HG03060 (cell line): ENCODE data around the gene GPR39.

ENCODE experiments used
- ATAC-seq: cut with Tn5 transposase; IDR thresholded peaks from one replicate; pipeline ENCODE4 v1.9.1; 2021; ENCODE audit warnings: low read depth, moderate number of reproducible peaks; ENCODE audit not compliant: unreplicated experiment

The GPR39 gene

DNA sequence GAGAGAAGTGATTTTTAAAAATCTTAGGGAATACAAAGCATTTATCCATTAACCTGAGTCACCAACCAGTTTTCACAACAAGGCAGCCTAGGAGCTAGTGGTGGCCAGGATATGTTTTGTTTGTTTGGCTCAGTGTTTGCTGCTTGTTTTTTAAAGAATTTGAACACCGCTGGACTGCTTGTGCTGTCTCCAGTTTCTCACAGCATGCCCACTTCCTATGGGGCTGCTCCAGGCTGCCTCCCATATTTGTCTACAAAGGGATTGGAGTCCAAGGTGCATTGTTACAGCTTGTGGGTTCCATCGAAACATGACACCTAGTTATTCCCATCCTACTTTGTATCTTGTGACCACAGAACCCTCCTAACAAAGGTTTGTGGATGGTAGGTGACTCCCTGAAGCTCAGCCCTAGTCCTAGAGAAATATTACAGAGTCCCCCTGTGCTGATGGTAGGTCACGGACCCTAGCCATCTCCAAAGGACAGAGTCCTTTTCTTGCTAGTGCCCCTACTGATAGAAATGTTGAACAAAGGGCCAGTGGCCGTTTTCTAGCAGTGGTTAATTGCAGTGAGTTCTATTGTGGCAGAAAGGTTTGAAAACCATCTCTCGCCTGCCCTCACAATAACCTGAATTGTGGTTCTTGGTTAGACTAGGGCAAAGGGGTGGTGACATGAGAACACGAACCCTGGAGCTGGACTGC is 23.2 kb downstream of the GPR39 start:
- ATAC-seq: no peak

DNA sequence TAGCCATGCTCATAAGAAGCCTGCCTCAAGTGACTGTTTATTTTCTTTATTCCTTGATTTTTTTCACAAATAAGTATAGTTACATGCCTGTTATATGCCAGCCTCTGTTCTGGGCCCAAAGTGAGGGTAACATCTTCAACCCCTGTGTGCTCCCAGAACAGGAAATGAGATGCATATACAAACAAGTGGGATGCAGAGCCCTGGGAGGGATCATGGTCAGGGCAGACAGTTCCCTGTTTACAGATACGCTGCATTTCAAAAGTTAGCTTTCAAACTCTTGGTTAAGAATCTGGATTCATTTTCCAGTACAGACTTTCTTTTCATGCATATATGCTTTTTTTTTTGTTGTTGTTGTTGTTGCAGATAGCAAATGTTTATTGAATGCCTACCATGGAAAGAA is 24.4 kb downstream of the GPR39 start:
- ATAC-seq: no peak

DNA sequence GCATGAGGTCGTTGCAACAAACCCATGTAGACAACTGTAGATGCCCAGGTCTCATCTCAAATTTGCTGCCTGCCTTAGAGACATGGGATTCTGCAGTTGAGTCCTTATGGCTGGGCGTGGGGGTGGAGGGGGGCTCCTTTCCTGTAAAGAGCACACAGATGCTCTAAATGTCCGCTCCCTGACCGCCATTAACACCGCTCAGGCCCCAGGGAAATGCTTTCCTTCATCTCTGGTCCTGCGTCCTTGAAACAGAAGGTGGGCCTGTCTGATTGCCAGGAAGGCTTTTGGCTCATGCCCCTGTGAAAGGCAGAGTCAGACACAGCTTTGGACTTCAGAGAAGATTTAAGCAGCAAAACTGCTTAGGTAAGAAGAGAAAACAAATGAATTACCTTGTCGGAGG is 25.7 kb downstream of the GPR39 start:
- no peak for ATAC-seq

DNA sequence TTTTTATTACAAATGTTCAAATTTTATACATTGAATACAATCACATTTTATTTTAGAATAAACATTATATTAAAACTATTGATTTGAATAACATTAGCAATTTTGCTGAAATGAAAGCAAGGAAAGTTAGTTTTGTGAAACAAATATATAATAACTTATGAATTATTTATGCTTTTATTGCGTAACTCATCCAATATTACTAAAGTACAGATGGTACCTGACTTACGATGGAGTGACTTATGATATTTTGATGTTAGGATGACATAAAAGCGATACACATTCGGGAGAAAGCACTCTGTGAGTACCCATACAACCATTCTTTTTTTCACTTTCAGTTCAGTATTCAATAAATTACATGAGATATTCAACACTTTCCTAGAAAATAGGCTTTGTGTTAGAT is 26.5 kb downstream of the GPR39 start:
- ATAC-seq: no peak

DNA sequence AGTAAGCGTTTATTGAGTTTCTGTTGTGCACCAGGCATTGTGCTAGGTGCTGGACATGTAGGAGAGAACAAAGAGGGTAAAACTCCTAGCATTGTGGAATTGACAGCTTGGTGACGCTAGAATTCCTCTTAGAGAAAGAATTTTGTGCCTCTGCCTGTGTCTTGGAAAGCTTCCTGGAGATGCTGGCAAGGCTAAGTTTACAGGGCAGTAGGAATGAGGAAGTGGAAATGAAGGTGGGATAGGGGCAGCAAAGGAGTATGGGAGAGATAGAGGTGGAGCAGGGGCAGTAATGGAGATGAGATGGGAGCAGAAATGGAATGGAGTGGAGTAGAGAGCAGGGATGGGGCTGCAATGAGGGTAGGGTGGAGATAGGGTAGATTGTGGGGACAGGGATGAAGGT is 29.8 kb downstream of the GPR39 start:
- ATAC-seq: no peak

DNA sequence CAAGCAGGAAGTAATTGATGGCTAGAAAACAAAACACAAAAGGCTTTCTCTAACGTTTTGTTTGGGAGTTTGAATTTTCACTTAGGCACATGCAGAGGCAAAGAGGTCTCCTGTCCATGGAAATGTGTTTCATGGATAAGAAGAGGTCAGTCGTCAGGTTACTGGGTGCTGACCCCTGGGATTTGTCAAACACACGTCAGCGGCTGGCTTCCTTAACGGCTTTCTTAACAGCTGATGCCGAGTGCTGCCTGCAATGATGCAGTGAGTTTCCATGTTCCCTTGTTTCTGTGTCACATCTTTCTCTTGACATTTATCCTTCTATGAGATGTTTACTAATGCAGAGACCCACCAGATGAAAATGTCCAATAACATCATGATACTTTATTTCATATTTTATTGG is 31.7 kb downstream of the GPR39 start:
- ATAC-seq: no peak

DNA sequence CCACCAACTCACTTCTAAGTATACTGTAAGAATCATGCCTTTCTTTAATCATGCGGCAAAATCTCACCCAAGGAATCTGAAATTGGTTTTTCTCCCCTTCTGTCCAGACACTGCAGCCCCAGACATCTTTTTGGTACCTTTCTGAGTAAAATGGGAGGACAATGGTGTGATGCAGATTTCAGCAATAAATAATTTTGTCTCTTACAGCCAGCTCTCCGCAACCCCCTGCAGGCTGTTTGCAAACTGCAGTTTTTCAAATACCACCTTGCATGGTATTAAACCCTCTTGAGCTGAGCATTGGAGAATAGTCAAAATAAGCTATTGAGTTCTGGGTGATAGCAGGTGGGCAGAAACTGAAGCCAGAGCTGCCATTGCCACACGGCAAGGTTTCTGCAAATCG is 32.2 kb downstream of the GPR39 start:
- no peak for ATAC-seq

DNA sequence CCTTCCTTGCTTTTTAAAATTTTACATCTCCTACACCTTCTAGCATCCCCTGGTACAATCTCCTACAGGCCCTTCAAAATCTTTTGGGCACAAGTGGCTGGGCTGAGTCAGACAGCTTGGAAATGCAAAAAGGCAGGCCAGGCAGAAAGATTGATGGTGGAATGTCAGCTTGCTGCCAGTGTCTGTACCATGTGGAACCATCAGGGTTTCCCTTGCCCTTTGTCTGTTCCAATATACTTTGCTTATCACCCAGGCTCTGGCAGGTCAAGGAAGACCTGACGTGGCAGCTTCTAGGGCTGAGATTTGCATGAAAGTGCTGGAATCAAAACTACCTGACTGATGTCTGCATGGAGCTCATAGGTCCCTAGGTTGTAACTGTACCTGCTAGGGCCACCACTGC is 33.3 kb downstream of the GPR39 start:
- ATAC-seq: no peak

DNA sequence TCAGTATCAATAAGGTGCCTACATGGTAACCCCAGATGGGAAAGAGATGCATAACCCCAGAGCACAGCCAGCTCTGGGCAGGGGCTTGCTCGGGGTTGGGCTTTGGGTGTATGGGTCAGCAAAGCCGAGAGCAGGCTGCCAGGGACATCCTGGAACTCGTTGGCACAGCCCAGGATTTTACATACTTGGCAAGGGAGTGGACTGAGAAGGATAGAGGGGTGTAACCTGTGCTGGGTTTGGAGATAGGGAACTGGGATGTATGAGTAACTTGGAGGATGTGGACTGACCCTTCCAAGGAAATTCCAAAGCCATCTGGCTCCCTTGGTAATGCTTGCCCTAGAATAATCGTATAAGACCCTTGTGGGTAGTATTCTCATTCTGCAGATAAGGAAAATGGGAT is 44.2 kb downstream of the GPR39 start:
- no peak for ATAC-seq

DNA sequence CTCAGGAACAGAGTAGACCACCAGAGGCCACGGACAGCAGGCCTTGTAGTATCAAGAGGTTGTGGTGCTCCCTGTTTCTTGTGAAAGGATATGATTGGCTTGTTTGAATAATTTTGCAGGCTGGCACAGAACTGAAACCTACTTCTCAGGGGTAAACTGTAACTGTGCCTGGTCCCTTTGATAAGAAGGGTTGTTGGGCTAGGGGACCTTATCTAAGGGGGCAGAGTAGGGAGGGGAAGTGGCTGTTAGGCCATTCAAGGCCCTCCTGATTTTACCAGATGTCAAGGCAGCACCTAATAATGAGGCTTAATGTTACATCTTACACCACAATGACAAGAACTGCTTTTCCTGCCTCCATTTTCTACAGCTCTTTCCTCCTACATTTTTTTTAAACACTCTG is 45.6 kb downstream of the GPR39 start:
- ATAC-seq: no peak

DNA sequence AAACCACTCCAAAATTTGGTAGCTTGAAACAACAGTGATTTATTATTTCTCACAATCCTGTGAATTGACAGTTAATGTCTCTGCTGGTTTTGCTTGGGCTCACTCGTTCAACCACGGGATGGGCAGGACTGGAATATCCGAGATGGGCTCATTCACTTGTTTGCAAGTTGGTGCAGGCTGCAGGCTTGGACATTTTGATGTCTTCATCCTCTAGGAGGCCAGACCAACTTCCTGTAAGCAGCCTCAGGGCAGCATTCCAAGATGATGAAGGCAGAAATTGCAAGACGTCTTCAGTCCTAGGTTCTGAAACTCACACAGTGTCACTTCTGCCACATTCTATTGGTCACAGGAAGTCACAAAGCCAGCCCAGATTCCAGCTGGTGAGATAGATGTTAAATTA is 47.1 kb downstream of the GPR39 start:
- ATAC-seq: no peak

DNA sequence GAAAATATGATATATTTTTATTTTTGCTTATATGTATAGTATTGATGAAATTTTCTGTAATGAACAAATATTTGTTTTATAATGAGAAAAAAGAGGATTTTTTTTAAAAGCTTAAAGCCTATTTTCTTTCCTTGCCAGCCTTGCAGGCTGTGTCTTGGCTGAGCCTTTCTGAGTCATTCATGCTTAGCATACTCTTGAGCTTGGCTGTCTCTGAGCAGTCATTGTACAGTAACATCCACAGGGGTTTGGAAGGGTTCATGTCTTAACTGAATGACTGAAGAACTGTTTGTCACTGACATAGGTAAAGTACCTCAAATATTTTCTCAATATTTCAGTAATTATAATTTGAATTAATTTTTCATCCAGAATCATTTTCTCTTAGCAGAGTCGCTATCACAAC is 49.3 kb downstream of the GPR39 start:
- ATAC-seq: no peak

DNA sequence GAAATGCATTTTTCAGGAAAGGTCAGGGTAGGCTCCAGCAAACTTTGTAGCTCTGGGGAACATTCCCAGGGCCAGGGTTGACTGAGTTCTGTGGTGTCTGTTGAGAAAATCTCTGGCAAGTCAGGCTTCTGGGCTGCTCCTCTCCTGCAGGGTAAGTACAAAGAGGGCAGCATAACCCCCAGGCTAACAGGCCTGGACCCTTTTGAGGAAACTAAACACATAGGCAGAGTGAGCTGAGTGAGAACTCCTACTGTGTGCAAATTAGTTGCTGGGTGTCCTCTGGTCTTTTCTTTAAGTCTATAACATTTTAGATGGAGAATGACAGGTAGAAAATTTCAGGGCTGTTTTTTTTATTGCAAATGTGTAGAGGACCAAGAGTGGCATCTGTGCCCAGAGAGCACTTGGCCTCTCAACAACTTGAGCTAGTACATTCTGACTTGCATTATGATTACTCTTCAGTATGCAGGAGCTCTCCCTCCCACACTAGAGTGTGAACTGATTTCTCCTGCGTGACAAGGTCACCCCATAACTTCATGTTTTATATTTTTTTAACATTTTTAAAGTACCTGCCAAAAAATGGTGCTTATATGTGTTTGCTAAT is 49.9 kb downstream of the GPR39 start:
- ATAC-seq: no peak

DNA sequence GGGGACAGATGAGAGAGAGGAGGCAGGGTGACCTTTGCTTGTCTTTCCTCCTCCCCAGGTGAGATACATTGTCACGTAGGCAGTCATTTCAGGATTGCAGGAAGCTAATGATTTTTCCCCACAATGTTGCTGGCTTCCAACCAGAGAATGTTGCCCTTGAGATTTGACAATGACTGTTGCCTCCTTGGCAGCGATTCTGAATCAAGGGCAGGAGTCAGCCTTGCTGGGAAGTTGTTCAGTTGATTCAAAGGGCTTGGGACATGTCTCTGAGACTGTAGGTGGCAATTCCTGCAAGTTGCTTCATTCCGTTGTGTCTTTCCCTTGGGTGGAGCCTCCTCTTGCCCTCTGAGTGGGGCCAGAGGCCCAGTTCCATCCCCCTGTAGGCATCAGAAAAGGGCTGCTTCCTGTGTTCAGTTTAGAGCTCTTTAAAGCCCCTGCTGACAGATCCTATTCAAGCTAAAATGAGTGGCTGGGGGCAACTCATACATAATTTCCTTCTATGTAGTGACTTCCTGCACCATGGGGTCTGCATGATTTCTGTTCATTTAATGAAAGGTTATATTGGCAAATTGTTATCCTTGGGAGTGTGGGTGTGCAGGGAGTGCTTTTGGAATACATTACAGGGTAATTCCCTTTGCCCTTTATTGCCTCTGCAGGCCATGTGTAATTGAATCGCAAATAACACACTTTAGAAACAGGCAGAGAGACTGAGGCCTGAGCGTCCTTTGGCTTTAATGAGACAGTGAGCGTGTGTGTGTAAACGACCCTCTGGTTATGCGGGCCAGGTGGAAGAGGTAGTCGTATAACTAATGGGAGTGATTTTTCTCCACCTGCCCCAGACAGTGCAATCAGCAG is 52.4 kb downstream of the GPR39 start:
- no peak for ATAC-seq

DNA sequence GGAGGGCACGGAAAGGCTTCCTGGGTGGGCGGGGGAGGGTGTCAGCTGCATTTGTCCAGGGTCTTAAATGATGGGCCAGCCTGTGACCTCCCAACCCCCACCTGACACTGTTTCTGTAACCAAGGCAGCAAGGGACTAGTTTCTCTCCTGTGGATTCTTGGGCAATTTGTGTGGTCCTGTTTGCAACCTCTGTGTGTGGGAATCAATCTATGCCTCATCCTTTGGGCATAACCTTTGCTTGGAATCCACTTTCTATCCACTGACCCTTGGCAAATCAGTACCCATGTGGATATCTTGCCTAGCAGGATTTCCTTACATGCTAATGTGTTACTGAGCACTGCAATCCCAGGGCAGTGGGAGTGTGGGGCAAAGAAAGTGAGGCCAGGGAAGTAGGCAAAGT is 54.1 kb downstream of the GPR39 start:
- no peak for ATAC-seq

DNA sequence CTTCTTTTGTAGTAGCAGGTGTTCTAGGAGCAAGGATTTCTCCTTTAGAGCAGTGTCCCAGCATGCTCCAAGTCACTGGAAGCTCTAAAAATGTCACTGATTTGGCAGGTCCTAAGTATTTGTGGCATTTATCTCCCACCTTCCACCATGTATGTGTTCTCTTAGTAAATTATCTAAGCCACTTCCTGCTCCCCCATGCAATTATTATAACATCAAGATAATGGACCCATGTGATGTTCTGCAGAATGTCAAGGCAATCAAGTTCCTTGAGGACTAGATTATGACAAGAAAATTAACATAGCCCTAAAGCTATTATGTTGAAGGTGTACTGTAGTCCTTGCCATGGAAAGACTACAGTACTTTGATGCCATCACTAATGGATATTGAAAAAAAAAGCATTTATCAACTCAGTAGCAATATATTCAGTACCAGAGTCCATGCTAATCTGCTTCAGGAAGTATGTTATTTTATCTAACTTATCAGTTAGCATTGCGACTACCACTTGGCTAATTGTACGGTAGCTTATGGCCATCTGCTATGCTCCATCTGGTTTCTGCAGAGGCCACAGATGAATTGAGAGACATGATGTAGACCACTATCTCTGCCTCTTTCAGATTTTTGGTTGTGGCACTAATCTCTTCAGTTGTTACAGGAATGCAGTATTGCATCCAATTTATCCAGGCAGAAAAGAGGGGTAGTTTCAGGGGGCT is 56.7 kb downstream of the GPR39 start:
- no peak for ATAC-seq

DNA sequence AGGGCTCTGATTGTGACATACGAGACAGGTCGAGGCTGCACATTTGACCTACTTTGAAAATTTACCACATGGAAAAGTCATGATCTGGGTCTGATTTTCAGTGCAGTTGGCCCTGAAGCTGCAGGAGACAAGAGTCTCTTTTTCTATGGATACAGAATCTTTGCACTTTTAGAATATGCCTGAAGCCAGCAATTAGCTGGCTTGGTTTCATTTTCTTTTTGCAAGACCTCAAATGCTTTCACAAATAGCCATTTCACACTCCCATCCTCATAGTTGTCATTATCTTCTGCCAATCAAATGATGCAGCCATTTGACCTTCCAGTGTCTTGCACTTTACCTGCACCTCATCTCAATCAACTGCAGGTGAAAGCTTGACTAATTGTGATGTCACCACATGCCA is 59.0 kb downstream of the GPR39 start:
- no peak for ATAC-seq

DNA sequence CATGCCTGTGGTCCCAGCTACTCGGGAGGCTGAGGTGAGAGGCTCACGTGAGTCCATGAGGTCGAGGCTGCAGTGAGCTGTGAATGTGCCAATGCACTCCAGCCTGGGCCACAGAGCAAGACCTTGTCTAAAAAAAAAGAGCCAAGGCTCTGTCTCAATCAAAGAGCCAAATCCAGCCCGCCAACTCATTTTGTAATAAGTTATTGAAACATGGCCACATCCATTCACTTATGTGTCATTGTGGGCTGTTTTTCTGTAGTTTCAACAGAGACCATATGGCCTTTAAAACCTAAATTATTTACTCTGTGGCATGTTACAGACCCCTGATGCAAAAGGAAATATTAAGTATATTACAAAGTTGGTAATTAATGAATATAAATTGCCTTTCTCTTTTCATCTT is 60.8 kb downstream of the GPR39 start:
- ATAC-seq: no peak

DNA sequence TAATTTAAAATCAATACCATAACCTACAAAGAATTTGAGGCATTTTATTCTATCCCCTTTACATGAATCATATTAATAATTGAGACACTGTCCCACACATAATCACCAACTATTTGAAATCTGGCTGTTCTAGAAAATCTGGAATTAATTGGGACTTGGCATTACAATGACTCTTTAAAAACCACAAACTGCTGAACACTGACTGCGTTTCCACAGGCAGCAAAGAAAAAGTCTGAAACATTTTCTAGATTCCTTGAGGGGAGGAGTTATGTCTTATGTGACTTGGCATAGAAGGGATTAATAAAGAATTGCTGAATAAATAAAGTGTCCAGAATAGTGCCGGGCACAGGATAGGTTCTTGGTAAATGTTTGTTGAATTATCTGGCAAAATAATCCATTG is 61.4 kb downstream of the GPR39 start:
- no peak for ATAC-seq

DNA sequence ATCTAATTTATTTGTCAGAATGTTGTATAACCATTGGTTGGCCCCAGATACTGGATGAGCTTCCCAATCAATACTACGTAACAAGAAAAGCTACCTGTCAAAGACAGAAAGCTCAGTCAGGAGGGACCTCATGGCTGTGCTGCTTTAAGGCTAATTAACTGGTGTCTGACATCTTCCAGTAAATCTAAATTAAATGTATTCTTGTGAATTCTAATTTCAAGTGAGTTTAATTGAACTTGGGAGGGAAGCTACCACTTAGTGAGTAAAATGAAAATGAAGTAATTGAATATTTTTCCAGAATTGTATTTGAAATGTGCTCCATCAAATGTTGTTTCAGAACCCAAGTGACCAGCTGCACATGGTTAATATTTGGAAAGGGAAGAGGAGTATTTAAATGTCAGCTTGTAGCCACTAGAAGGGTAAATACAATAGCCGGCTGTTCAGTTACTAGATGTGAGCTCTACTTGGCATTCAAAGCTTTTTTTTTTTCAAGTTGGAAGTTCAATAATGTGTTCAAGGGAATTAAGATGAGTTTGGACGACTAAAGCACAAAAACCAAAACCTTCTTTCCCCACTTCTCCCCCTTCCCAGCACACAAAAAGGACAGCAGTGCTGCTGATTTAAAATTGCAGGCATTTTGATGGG is 62.0 kb downstream of the GPR39 start:
- no peak for ATAC-seq

DNA sequence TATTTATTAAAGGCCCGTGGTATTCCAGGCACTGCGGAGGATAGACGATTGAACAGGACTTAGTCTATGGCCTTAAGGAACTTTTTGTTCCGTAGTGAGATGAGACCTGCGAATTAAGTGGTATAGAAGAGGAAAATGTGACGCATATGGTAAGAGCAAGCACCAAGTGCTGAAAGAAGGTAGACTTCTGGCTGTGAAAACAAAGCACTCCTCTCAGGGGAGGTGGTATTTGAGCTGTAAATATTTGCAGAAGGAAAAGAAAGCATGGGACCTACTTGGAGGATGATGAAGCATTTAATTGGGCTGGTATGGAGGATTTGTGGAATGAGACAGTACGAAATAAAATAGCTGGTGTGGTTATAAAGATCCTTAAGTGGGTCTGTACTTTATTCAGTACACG is 62.5 kb downstream of the GPR39 start:
- ATAC-seq: no peak
